MM.1S (cell line): ENCODE measurements around the gene MTLN.

Source experiments
- CTCF ChIP-seq: fragments of 300-600 bp; sonication (generic); IDR thresholded peaks from 2 replicates; pipeline ENCODE4 v1.5.1; 2016; ENCODE audit warnings: antibody characterized with exemption, low read length, mixed read lengths
- EZH2 ChIP-seq: fragments of 300-600 bp; sonication (generic); optimal IDR thresholded peaks from 2 replicates; pipeline ENCODE3; 2017; ENCODE audit warnings: low read depth, mild to moderate bottlenecking, antibody characterized with exemption, low read length, mixed read lengths

DNA sequence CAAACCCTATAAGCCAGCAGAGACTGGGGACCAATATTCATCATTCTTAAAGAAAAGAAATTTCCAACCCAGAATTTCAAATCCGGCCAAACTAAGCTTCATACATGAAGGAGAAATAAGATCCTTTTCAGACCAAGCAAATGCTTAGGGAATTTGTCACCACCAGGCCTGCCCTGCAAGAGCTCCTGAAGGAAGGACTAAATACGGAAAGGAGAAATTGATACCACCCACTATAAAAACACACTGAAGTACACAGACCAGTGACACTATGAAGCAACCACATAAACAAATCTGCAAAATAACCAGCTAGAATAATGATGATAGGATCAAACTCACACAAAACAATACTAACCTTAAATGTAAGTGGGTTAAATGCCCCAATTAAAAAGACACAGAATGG lies 29.9 kb downstream of the MTLN start:
- TF ChIP-seq CTCF, result no peak
- TF ChIP-seq EZH2, result no peak
